Left ventricle myocardium inferior (tissue), 1 donor: ENCODE measurements around the gene MOV10L1. TPM values are rescaled to one million over a fixed set of nuclear protein-coding genes. Genes with fewer than 3 reads are reported as not detected.

Experiments
- DNase-seq: peaks from one replicate; pipeline ENCODE4 v3.0.0-alpha.2; 2020
- H3K27ac ChIP-seq: fragments of 200-600 bp; replicated peaks from 2 replicates; pipeline ENCODE4 v1.8.0; 2021
- H3K27me3 ChIP-seq: fragments of 200-600 bp; 2 replicates; pipeline ENCODE4 v1.8.0; 2021; ENCODE audit warnings: low read depth
- H3K36me3 ChIP-seq: fragments of 200-600 bp; 2 replicates; pipeline ENCODE4 v1.8.0; 2021
- H3K4me1 ChIP-seq: fragments of 200-600 bp; 2 replicates; pipeline ENCODE4 v1.8.0; 2021
- H3K4me3 ChIP-seq: fragments of 200-600 bp; 2 replicates; pipeline ENCODE4 v1.8.0; 2021; ENCODE audit warnings: mild to moderate bottlenecking, moderate library complexity
- H3K9me3 ChIP-seq: fragments of 200-600 bp; replicated peaks from 2 replicates; pipeline ENCODE4 v1.8.0; 2021
- intact Hi-C: fragments of 100-400 bp; cut with micrococcal nuclease; formaldehyde crosslinking; loops from one replicate; pipeline ENCODE4 v1.11.0; 2022
- total RNA-seq: library from RNA; stranded (reverse); fragmentation: NEBNext Ultra II Directional; extraction: Animal tissue kit (Norgen Biotek cat#: 25700); gene quantifications from one replicate; pipeline ENCODE4 v1.2.1, GENCODE V29; 2021
- TF ChIP-seq, protein P1 (sequence below): fragments of 200-600 bp; IDR thresholded peaks from 2 replicates; pipeline ENCODE4 v1.8.0; 2021; ENCODE audit warnings: antibody characterized with exemption, mild to moderate bottlenecking, borderline replicate concordance
- donor health status: DM: no; HTN: yes; CAD: no; lungs with severe emphysema.

The MOV10L1 gene
- total RNA-seq, 1 donor from 2014 or later, result 0.49 TPM

DNA sequence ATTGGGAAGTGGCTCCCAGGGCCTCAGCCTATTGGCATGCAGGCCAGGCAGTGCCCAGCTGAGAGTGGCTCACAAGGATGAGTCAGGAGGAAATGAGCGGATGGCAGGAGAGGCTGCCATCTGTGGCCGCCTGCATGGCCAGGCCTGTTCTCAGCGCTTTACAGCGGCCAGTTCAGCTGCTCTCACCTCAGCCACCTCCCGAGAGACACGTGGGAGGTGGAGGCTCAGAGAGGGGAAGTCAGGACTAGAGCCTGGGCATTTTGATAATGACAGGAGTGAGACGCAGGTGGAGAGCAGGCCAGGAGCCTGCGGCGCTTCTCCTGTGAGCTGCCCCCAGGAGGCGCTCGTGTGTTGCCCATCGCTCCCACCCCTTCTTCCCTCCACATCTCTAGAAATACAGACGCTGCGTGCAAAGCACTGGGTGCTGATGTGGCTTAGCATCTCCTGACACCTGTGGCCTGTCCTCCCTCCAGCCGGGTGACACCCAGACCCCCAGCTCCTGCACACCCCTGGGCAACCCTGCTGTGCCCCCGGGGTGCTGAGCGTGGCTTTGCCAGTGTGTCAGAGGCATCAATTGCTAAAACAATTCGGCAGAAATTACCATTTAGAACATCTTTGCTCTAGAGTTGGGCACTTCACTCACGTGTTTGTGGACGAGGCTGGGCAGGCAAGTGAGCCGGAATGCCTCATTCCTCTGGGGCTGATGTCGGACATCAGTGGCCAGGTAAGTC is 59.4 kb downstream of the MOV10L1 start:
- Histone ChIP-seq H3K36me3 (no peaks in the 10 kb centered on the region), H3K4me1 (no peaks in the 10 kb centered on the region), H3K27me3 (peaks cover 38% of the 10 kb centered on the region), H3K27ac (no peak overlapping the region), H3K4me3 (no peak overlapping the region), H3K9me3 (no peaks in the 10 kb centered on the region)
- TF ChIP-seq, protein P1, sequence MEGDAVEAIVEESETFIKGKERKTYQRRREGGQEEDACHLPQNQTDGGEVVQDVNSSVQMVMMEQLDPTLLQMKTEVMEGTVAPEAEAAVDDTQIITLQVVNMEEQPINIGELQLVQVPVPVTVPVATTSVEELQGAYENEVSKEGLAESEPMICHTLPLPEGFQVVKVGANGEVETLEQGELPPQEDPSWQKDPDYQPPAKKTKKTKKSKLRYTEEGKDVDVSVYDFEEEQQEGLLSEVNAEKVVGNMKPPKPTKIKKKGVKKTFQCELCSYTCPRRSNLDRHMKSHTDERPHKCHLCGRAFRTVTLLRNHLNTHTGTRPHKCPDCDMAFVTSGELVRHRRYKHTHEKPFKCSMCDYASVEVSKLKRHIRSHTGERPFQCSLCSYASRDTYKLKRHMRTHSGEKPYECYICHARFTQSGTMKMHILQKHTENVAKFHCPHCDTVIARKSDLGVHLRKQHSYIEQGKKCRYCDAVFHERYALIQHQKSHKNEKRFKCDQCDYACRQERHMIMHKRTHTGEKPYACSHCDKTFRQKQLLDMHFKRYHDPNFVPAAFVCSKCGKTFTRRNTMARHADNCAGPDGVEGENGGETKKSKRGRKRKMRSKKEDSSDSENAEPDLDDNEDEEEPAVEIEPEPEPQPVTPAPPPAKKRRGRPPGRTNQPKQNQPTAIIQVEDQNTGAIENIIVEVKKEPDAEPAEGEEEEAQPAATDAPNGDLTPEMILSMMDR, result peak; percentile 77
- peak; percentile 46 for DNase-seq
- intact Hi-C loops, result no loop called here

GRCh38 chr22:50150161-50151129 is 60.6 kb downstream of the MOV10L1 start:
- intact Hi-C loops, result loop anchor here (10.0 kb wide), 1 partner anchor 54 kb away; the partner anchor contains the start of gene SELENOO
- Histone ChIP-seq H3K27me3 (peaks cover 25% of the 10 kb centered on the region), H3K9me3 (no peaks in the 10 kb centered on the region), H3K4me1 (no peaks in the 10 kb centered on the region), H3K36me3 (no peaks in the 10 kb centered on the region), H3K27ac (no peak overlapping the region), H3K4me3 (no peak overlapping the region)
- DNase-seq, result no peak
- TF ChIP-seq, protein P1, result no peak

DNA sequence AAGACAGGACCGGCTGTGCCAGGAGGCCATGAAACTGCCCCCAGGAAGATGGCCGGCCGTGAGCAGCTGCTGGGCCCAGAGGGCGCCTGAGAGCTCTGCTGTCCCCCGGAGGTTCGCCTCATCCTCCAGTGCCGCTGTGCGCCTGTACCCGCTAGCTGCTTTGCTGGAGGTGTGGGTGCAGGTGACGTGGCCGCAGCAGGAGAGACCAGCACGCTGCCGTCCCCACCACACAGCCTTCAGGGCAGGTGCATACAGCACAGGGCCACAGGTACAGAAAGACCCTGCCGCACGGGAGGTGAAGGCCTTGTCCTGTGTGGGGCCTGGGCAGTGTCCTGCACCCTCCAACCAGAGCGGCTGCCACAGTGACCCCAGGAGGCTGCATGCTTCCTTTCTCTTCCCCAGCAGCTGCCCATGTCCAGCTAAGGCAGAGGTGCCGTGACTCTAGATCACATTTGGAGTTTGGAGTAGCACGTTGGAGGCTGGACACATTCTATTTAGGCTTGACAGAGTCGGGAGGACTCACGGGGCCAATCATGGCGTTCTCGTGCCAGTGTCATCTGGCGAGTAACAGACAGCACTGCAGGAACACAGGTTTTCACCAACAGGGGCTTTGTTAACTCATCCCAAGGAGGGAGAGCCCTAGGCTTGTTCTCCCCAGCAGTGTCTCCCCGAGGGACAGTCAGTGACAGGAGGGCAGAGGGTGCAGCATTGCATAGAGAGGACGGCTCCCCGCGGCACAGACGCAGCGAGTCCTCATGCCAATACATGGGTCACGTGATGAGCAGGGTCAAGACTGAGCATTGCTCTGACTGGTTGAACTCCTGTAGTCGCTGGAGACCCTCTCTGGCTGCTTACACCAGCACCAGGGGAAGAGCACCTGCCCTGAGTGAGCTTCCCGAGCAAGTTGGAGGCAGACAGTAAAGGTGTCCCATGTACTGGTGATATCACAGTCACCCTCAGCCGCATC is 62.0 kb downstream of the MOV10L1 start:
- Histone ChIP-seq H3K36me3 (no peaks in the 10 kb centered on the region), H3K27me3 (peaks cover 13% of the 10 kb centered on the region), H3K27ac (no peak overlapping the region), H3K4me3 (no peak overlapping the region), H3K9me3 (no peaks in the 10 kb centered on the region), H3K4me1 (no peaks in the 10 kb centered on the region)
- no peak for DNase-seq
- intact Hi-C loops, result loop anchor here (10.0 kb wide), 1 partner anchor 53 kb away; the partner anchor contains the start of gene SELENOO
- TF ChIP-seq, protein P1, result no peak

DNA sequence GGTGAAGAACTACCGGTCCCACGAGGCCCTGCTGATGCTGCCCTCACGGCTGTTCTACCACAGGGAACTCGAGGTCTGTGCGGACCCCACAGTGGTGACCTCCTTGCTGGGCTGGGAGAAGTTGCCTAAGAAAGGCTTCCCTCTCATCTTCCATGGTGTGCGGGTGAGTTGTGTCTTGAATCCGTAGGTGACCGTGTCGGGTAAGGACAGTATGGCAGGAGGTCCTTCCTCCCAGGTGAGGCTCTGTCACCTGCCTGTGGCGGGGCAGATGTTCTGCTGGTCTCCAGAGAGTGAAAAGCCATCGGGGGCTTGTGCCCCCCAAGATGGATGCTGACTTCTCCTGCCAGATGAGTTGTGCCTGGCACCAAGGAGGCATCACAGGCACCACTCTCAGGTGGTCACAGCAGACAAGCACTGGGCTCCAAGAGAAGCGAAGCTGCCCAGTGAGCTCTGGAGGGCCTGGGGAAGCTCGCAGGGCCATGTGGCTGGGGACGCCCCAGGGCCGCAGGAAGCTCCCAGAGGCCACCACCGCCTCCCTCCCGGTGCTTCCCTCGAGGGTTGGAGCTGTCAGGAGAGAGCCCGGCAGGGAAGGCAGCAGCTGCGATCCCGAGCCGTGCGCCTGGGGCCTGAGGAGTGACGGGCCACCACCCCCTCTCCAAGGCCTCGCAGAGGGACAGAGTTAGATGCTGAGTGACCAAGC is 63.4 kb downstream of the MOV10L1 start:
- peaks cover 19% of the 10 kb centered on the region for H3K27me3 ChIP-seq
- intact Hi-C loops, result loop anchor here (10.0 kb wide), 1 partner anchor 52 kb away; the partner anchor contains the start of gene SELENOO
- no peaks in the 10 kb centered on the region for H3K9me3 ChIP-seq
- H3K36me3 ChIP-seq, result no peaks in the 10 kb centered on the region
- TF ChIP-seq, protein P1, result no peak
- no peak overlapping the region for H3K4me3 ChIP-seq
- no peaks in the 10 kb centered on the region for H3K4me1 ChIP-seq
- H3K27ac ChIP-seq, result no peak overlapping the region
- no peak for DNase-seq
